K562 (cell line): ENCODE results near the gene IFT81. TPM values are rescaled to one million over a fixed set of nuclear protein-coding genes. Genes with fewer than 3 reads are reported as not detected.

Source experiments
- CHD7 ChIP-seq: fragments of 200-600 bp; sonication (generic); IDR thresholded peaks from one replicate; pipeline ENCODE4 v1.6.1; 2012; ENCODE audit warnings: mild to moderate bottlenecking, low read depth, low read length, inconsistent platforms
- MXI1 ChIP-seq: IDR thresholded peaks from 2 replicates; pipeline ENCODE4 v1.6.1; 2011; ENCODE audit warnings: low read depth, mild to moderate bottlenecking, improper control_type of control experiment, low read length
- NUFIP1 ChIP-seq: fragments of 450-650 bp; IDR thresholded peaks from 2 replicates; pipeline ENCODE4 v1.6.1; 2018; ENCODE audit not compliant: partially characterized antibody
- ZNF280B ChIP-seq: fragments of 250-450 bp; sonication (Bioruptor Pico); IDR thresholded peaks from 2 replicates; pipeline ENCODE4 v1.5.1; 2021; ENCODE audit warnings: mild to moderate bottlenecking
- ZNF398 ChIP-seq: fragments of 250-450 bp; sonication (Bioruptor Pico); IDR thresholded peaks from 2 replicates; pipeline ENCODE4 v1.8.0; 2021; ENCODE audit warnings: moderate library complexity, mild to moderate bottlenecking, inconsistent platforms
- polyA plus RNA-seq, 8 experiments: library from polyadenylated mRNA; depleted of rRNA in 4 of 8; stranded (reverse) in 5 of 8; unstranded in 3 of 8; fragments of >200 nt; fragmentation: Nextera tagmentation in 2 of 8; fragmentation: Illumina TruSeq in 1 of 8; extraction: Ambion mirVana in 2 of 8; extraction: Trizol in 1 of 8; gene quantifications; 2 replicates each; pipeline versions ENCODE4 v1.2.1 to v1.2.3, GENCODE V29; 2011 to 2014; ENCODE audit warnings: inconsistent platforms in 1 of 8, missing spikeins in 1 of 8
- total RNA-seq, 7 experiments: library from RNA; depleted of rRNA in 6 of 7; stranded (reverse); fragments of >200 nt in 6 of 7; fragmentation: Illumina TruSeq in 2 of 7; extraction: Trizol in 2 of 7; gene quantifications; 2 replicates each; pipeline versions ENCODE4 v1.2.1 to v1.2.3, GENCODE V29; 2011 to 2021; ENCODE audit warnings: low replicate concordance in 1 of 7

Gene IFT81
- total and polyA plus RNA-seq, 9 of the 15 experiments (the other 6 are each of a cell fraction or from before 2014, with no cell fraction given): 2.8 to 11.9 (median 7.9) TPM

GRCh38 chr12:110171636-110172035, 47.5 kb downstream of the IFT81 start (continued):
- TF ChIP-seq CHD7: no peak
- TF ChIP-seq ZNF280B (CRISPR knock-in tag): no peak
- no peak for TF ChIP-seq NUFIP1
- no peak for TF ChIP-seq MXI1
- TF ChIP-seq ZNF398 (CRISPR knock-in tag): no peak
